SK-N-SH (cell line): Measurements from ENCODE around the gene HSF4.

ENCODE experiments used
- CTCF ChIP-seq: fragments of 200-600 bp; sonication (generic); IDR thresholded peaks from 2 replicates; pipeline ENCODE4 v1.6.1; 2017; ENCODE audit warnings: antibody characterized with exemption, mild to moderate bottlenecking, moderate library complexity
- FOXM1 ChIP-seq: IDR thresholded peaks from 2 replicates; pipeline ENCODE4 v1.4.0; 2012; ENCODE audit warnings: low read depth, mild to moderate bottlenecking
- MAX ChIP-seq: IDR thresholded peaks from 2 replicates; pipeline ENCODE4 v1.4.0; 2012; ENCODE audit warnings: low read depth
- MEF2A ChIP-seq: IDR thresholded peaks from 2 replicates; pipeline ENCODE4 v1.4.0; 2012; ENCODE audit warnings: low read depth, borderline replicate concordance
- POLR2AphosphoS5 ChIP-seq: IDR thresholded peaks from 2 replicates; pipeline ENCODE4 v1.6.1; 2012; ENCODE audit warnings: low read depth, low read length
- RFX5 ChIP-seq: IDR thresholded peaks from 2 replicates; pipeline ENCODE4 v1.6.1; 2012; ENCODE audit warnings: mild to moderate bottlenecking, improper control_type of control experiment, low read length
- SIN3A ChIP-seq: IDR thresholded peaks from 2 replicates; pipeline ENCODE4 v1.6.1; 2012; ENCODE audit warnings: low read depth, mild to moderate bottlenecking, low read length, moderate library complexity, borderline replicate concordance
- TAF1 ChIP-seq: IDR thresholded peaks from 2 replicates; pipeline ENCODE4 v1.6.1; 2012; ENCODE audit warnings: low read depth, mild to moderate bottlenecking, low read length, moderate library complexity, borderline replicate concordance
- YY1 ChIP-seq: IDR thresholded peaks from 2 replicates; pipeline ENCODE4 v1.4.0; 2012; ENCODE audit warnings: low read depth, mild to moderate bottlenecking

GRCh38 chr16:67142342-67142741, 22.2 kb upstream of the HSF4 start:
- TF ChIP-seq CTCF (no peak), FOXM1 (no peak), RFX5 (no peak), MEF2A (no peak), TAF1 (no peak), YY1 (no peak), POLR2AphosphoS5 (no peak), MAX (no peak), SIN3A (no peak)
